ENCODE results near the gene NME7. TPM values are rescaled to one million over a fixed set of nuclear protein-coding genes. Genes with fewer than 3 reads are reported as not detected.

NME7 gene
- total RNA-seq, 1 experiment from 2014 or later = 30.3 TPM

DNA sequence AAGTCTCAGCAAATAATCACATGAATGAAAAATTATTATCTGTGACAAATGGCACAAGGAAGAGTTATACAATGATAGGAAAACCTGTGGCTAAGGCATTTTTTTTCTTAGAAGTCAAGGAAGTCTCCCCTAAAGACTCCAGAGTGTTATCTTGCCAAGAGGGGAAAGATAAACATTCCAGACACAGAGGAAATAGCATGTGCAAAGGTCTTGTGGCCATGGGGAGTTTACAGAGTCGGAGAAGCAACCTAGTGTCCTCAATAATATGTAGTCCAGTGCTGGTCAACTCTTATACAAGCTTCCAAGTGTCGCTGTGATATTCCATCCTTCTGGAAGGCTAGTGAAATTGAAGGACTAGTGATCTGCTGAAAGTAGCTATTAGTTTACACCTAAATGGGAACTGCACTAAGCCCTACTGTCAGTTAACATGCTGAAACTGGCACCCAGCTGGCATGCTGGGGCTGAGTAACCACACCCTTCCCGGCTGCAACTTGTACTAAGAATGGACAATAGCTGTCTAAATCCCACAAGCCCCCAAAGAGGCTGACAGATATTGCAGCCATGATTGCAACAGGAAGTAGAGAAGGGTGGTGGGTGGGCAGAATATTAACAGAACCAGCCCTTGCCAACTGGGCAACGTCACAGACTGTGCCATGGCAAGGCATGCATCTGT lies 272.6 kb downstream of the NME7 start:
- no peaks in the 10 kb centered on the region for H3K9me3 ChIP-seq (ENCODE audit: control insufficient read depth, insufficient read depth, low read depth, low read length)
- ATAC-seq (no peak), DNase-seq (ENCODE audit: low read depth, low spot score) (no peak)
- POLR2A ChIA-PET = no interaction called here
- TF ChIP-seq, protein P1, sequence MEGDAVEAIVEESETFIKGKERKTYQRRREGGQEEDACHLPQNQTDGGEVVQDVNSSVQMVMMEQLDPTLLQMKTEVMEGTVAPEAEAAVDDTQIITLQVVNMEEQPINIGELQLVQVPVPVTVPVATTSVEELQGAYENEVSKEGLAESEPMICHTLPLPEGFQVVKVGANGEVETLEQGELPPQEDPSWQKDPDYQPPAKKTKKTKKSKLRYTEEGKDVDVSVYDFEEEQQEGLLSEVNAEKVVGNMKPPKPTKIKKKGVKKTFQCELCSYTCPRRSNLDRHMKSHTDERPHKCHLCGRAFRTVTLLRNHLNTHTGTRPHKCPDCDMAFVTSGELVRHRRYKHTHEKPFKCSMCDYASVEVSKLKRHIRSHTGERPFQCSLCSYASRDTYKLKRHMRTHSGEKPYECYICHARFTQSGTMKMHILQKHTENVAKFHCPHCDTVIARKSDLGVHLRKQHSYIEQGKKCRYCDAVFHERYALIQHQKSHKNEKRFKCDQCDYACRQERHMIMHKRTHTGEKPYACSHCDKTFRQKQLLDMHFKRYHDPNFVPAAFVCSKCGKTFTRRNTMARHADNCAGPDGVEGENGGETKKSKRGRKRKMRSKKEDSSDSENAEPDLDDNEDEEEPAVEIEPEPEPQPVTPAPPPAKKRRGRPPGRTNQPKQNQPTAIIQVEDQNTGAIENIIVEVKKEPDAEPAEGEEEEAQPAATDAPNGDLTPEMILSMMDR (IDR thresholded peaks at IDR 0.05) = no peak
- TF ChIP-seq TCF7L2 (IDR thresholded peaks at IDR 0.05; ENCODE audit: low read depth, low read length) (no peak), SIN3A (IDR thresholded peaks at IDR 0.05; ENCODE audit: borderline replicate concordance, insufficient read depth, low read depth, low read length) (no peak)
- TF ChIP-seq, protein P2, sequence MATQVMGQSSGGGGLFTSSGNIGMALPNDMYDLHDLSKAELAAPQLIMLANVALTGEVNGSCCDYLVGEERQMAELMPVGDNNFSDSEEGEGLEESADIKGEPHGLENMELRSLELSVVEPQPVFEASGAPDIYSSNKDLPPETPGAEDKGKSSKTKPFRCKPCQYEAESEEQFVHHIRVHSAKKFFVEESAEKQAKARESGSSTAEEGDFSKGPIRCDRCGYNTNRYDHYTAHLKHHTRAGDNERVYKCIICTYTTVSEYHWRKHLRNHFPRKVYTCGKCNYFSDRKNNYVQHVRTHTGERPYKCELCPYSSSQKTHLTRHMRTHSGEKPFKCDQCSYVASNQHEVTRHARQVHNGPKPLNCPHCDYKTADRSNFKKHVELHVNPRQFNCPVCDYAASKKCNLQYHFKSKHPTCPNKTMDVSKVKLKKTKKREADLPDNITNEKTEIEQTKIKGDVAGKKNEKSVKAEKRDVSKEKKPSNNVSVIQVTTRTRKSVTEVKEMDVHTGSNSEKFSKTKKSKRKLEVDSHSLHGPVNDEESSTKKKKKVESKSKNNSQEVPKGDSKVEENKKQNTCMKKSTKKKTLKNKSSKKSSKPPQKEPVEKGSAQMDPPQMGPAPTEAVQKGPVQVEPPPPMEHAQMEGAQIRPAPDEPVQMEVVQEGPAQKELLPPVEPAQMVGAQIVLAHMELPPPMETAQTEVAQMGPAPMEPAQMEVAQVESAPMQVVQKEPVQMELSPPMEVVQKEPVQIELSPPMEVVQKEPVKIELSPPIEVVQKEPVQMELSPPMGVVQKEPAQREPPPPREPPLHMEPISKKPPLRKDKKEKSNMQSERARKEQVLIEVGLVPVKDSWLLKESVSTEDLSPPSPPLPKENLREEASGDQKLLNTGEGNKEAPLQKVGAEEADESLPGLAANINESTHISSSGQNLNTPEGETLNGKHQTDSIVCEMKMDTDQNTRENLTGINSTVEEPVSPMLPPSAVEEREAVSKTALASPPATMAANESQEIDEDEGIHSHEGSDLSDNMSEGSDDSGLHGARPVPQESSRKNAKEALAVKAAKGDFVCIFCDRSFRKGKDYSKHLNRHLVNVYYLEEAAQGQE (IDR thresholded peaks at IDR 0.05; ENCODE audit: insufficient read depth in 1 of 2, low read depth in 2 of 2, low read length in 1 of 2) = no peak
- H3K4me3 ChIP-seq (ENCODE audit: low read depth in 2 of 2, low read length in 2 of 2) = no peak overlapping the region
- H3K27me3 ChIP-seq (ENCODE audit: control insufficient read depth, insufficient read depth, low read length) = no peaks in the 10 kb centered on the region
- in situ Hi-C loops (cut with HindIII; ENCODE audit: low pct_unique_long_range_greater_than_20kb, low sequenced_read_pairs) = no loop called here
- intact Hi-C loops (cut with micrococcal nuclease; ENCODE audit: unreplicated experiment) = no loop called here
- H3K4me1 ChIP-seq (ENCODE audit: control insufficient read depth, insufficient read depth, low read length) = no peaks in the 10 kb centered on the region
- H3K27ac ChIP-seq (ENCODE audit: low read length) = no peak overlapping the region
- H3K36me3 ChIP-seq (ENCODE audit: control insufficient read depth, insufficient read depth, low read length) = no peaks in the 10 kb centered on the region
- BruUV-seq (replicated peaks) = no TSS peak
- CTCF ChIA-PET = no interaction called here

DNA sequence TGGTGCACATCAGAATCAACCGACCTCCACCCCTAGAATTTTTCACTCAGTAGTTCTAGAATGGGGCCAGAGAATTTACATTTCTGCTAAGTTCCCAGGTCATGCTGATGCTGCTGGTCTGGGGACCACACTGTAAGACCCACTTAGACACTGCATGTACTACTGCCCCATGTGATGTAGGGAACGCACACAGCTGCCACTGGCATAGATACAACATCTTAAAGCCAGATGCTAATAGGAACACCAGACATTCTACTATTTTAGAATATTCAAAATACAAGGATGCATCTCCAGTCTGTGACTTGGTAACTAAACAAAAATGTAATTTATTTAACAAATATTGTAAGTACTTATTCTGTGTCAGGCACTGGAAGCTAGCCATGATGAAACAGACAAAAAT lies 275.2 kb downstream of the NME7 start:
- Histone ChIP-seq H3K9me3 (ENCODE audit: control insufficient read depth, insufficient read depth, low read depth, low read length) (no peaks in the 10 kb centered on the region), H3K4me1 (ENCODE audit: control insufficient read depth, insufficient read depth, low read length) (no peaks in the 10 kb centered on the region), H3K27me3 (ENCODE audit: control insufficient read depth, insufficient read depth, low read length) (no peaks in the 10 kb centered on the region), H3K36me3 (ENCODE audit: control insufficient read depth, insufficient read depth, low read length) (no peaks in the 10 kb centered on the region), H3K4me3 (ENCODE audit: low read depth in 2 of 2, low read length in 2 of 2) (no peak overlapping the region), H3K27ac (ENCODE audit: low read length) (no peak overlapping the region)
- DNase-seq (ENCODE audit: low read depth, low spot score) (no peak), ATAC-seq (no peak)
- intact Hi-C loops (cut with micrococcal nuclease; ENCODE audit: unreplicated experiment) (no loop called here), in situ Hi-C loops (cut with HindIII; ENCODE audit: low pct_unique_long_range_greater_than_20kb, low sequenced_read_pairs) (no loop called here)
- TF ChIP-seq, protein P1 (IDR thresholded peaks at IDR 0.05) = no peak
- TF ChIP-seq POLR2AphosphoS5 (IDR thresholded peaks at IDR 0.05; ENCODE audit: low read depth, low read length) (no peak), SIN3A (IDR thresholded peaks at IDR 0.05; ENCODE audit: borderline replicate concordance, insufficient read depth, low read depth, low read length) (no peak), TCF7L2 (IDR thresholded peaks at IDR 0.05; ENCODE audit: low read depth, low read length) (no peak)
- TF ChIP-seq, protein P2 (IDR thresholded peaks at IDR 0.05; ENCODE audit: insufficient read depth in 1 of 2, low read depth in 2 of 2, low read length in 1 of 2) = no peak
- ChIA-PET CTCF (no interaction called here), POLR2A (no interaction called here)
- BruUV-seq (replicated peaks) = no TSS peak
